MM.1S (cell line): ENCODE results near the gene CIZ1.

ENCODE experiments used
- EZH2 ChIP-seq: fragments of 300-600 bp; sonication (generic); optimal IDR thresholded peaks from 2 replicates; pipeline ENCODE3; 2017; ENCODE audit warnings: low read depth, mild to moderate bottlenecking, antibody characterized with exemption, low read length, mixed read lengths
- EZH2phosphoT487 ChIP-seq: fragments of 300-600 bp; sonication (generic); IDR thresholded peaks from 2 replicates; pipeline ENCODE4 v1.6.1; 2018; ENCODE audit warnings: antibody characterized with exemption, low read length
- TF ChIP-seq, protein P1 (sequence below): fragments of 300-600 bp; sonication (generic); IDR thresholded peaks from 2 replicates; pipeline ENCODE4 v1.5.1; 2016; ENCODE audit warnings: antibody characterized with exemption, low read length, mixed read lengths

GRCh38 chr9:128216781-128217553, 25.6 kb upstream of the CIZ1 start:
- TF ChIP-seq EZH2, result no peak
- TF ChIP-seq, protein P1, sequence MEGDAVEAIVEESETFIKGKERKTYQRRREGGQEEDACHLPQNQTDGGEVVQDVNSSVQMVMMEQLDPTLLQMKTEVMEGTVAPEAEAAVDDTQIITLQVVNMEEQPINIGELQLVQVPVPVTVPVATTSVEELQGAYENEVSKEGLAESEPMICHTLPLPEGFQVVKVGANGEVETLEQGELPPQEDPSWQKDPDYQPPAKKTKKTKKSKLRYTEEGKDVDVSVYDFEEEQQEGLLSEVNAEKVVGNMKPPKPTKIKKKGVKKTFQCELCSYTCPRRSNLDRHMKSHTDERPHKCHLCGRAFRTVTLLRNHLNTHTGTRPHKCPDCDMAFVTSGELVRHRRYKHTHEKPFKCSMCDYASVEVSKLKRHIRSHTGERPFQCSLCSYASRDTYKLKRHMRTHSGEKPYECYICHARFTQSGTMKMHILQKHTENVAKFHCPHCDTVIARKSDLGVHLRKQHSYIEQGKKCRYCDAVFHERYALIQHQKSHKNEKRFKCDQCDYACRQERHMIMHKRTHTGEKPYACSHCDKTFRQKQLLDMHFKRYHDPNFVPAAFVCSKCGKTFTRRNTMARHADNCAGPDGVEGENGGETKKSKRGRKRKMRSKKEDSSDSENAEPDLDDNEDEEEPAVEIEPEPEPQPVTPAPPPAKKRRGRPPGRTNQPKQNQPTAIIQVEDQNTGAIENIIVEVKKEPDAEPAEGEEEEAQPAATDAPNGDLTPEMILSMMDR, result no peak
- TF ChIP-seq EZH2phosphoT487, result no peak
